ENCODE results near the gene ST6GALNAC5. TPM values are rescaled to one million over a fixed set of nuclear protein-coding genes. Genes with fewer than 3 reads are reported as not detected.

The ST6GALNAC5 gene
- total and polyA plus RNA-seq, 2 of the 13 experiments (the other 11 are each of a cell fraction or from before 2014, with no cell fraction given), result not detected

- TF ChIP-seq, protein P1, sequence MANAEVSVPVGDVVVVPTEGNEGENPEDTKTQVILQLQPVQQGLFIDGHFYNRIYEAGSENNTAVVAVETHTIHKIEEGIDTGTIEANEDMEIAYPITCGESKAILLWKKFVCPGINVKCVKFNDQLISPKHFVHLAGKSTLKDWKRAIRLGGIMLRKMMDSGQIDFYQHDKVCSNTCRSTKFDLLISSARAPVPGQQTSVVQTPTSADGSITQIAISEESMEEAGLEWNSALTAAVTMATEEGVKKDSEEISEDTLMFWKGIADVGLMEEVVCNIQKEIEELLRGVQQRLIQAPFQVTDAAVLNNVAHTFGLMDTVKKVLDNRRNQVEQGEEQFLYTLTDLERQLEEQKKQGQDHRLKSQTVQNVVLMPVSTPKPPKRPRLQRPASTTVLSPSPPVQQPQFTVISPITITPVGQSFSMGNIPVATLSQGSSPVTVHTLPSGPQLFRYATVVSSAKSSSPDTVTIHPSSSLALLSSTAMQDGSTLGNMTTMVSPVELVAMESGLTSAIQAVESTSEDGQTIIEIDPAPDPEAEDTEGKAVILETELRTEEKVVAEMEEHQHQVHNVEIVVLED (CRISPR knock-in tag; IDR thresholded peaks at IDR 0.05; ENCODE audit: borderline replicate concordance), result no peak
- TF ChIP-seq NCOA2 (CRISPR knock-in tag; IDR thresholded peaks at IDR 0.05) (no peak), TERF1 (CRISPR knock-in tag; IDR thresholded peaks at IDR 0.05) (no peak), TCF12 (IDR thresholded peaks at IDR 0.05) (no peak), TCF12 (CRISPR knock-in tag; IDR thresholded peaks at IDR 0.05) (no peak)
- TF ChIP-seq, protein P2, sequence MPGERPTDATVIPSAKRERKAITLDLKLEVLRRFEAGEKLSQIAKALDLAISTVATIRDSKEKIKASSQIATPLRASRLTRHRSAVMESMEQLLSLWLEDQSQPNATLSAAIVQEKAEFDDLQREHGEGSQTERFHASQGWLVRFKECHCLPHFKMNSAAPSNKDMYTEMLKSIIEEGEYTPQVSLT (CRISPR knock-in tag; IDR thresholded peaks at IDR 0.05; ENCODE audit: borderline replicate concordance, low read depth), result no peak
These were observed 24.8 kb downstream of the ST6GALNAC5 start (continued) for GRCh38 chr1:76891931-76892622.

GRCh38 chr1:76892675-76893074 lies 25.4 kb downstream of the ST6GALNAC5 start:
- BruUV-seq (replicated peaks), result no TSS peak
- Histone ChIP-seq H3K9me3 (ENCODE audit: low read length) (no peaks in the 10 kb centered on the region), H3K4me3 (replicated peaks in 1 of 3; ENCODE audit: insufficient read depth in 1 of 3, low read depth in 2 of 3, low read length in 3 of 3) (no peak overlapping the region), H3K79me2 (ENCODE audit: insufficient read depth, low read length) (no peaks in the 10 kb centered on the region), H3K36me3 (replicated peaks in 1 of 2; ENCODE audit: control insufficient read depth in 1 of 2, insufficient read depth in 2 of 2, low read length in 2 of 2) (no peaks in the 10 kb centered on the region), H2AFZ (ENCODE audit: low read length) (no peak overlapping the region), H3K9ac (ENCODE audit: insufficient read depth, low read depth, low read length) (no peak overlapping the region), H3K27ac (ENCODE audit: extremely low read length, insufficient read depth, low read length) (no peak overlapping the region), H4K20me1 (ENCODE audit: insufficient read depth, low read length) (no peaks in the 10 kb centered on the region), H3K4me2 (ENCODE audit: low read depth, low read length) (no peak overlapping the region), H3K4me1 (ENCODE audit: insufficient read depth, low read length) (no peaks in the 10 kb centered on the region), H3K27me3 (ENCODE audit: control insufficient read depth in 1 of 2, insufficient read depth in 2 of 2, low read length in 2 of 2) (no peaks in the 10 kb centered on the region; a peak in 1 of 5 replicates)
- 6% methylated on average over 1 of the region's 1 CpG for WGBS (ENCODE audit: low lambda C conversion rate)
- intact Hi-C loops (cut with micrococcal nuclease; ENCODE audit: unreplicated experiment), result no loop called here
- ChIA-PET CTCF (ENCODE audit: low intra/inter-chr PET ratio, low total read pairs) (no interaction called here), POLR2A (no interaction called here)
- DNase-seq (ENCODE audit: low spot score), result no peak
- no peak for ATAC-seq
- FAIRE-seq, result no peak
- in situ Hi-C loops (cut with HindIII; ENCODE audit: extremely low pct_ligation_motif_present, low pct_unique_long_range_greater_than_20kb), result no loop called here
- TF ChIP-seq SMAD1 (CRISPR knock-in tag; IDR thresholded peaks at IDR 0.05; ENCODE audit: borderline replicate concordance, low read depth) (no peak), ZNF704 (CRISPR knock-in tag; IDR thresholded peaks at IDR 0.05; ENCODE audit: borderline replicate concordance) (no peak), EED (CRISPR knock-in tag; IDR thresholded peaks at IDR 0.05) (no peak), ZNF660 (CRISPR knock-in tag; IDR thresholded peaks at IDR 0.05; ENCODE audit: borderline replicate concordance, low read depth) (no peak), ADNP (CRISPR knock-in tag; IDR thresholded peaks at IDR 0.05) (no peak), ZNF761 (CRISPR knock-in tag; conservative IDR thresholded peaks at IDR 0.05) (no peak), NBN (conservative IDR thresholded peaks at IDR 0.05) (no peak), MLX (CRISPR knock-in tag; IDR thresholded peaks at IDR 0.05) (no peak), ATM (IDR thresholded peaks at IDR 0.05; ENCODE audit: borderline replicate concordance) (no peak)
- TF ChIP-seq, protein P3, sequence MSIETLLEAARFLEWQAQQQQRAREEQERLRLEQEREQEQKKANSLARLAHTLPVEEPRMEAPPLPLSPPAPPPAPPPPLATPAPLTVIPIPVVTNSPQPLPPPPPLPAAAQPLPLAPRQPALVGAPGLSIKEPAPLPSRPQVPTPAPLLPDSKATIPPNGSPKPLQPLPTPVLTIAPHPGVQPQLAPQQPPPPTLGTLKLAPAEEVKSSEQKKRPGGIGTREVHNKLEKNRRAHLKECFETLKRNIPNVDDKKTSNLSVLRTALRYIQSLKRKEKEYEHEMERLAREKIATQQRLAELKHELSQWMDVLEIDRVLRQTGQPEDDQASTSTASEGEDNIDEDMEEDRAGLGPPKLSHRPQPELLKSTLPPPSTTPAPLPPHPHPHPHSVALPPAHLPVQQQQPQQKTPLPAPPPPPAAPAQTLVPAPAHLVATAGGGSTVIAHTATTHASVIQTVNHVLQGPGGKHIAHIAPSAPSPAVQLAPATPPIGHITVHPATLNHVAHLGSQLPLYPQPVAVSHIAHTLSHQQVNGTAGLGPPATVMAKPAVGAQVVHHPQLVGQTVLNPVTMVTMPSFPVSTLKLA (IDR thresholded peaks at IDR 0.05), result no peak

All from HepG2 (cell line).